Measurements from ENCODE around the gene SCTR. TPM values are rescaled to one million over a fixed set of nuclear protein-coding genes. Genes with fewer than 3 reads are reported as not detected.
A peak's percentile ranks its signal among the peaks of the same experiment; 100 is the strongest.

Gene SCTR
- total and polyA plus RNA-seq, 2 of the 8 experiments (the other 6 are each of a cell fraction or from before 2014, with no cell fraction given): 0.15 TPM; not detected in 1

GRCh38 chr2:119480718-119481142 is 43.6 kb downstream of the SCTR start:
- WGBS, 2 experiments (ENCODE audit: extremely low coverage in 1 of 2, insufficient coverage in 1 of 2, insufficient read length in 1 of 2, insufficient replicate concordance in 2 of 2, low coverage in 1 of 2, low lambda C conversion rate in 2 of 2, missing lambda C conversion rate in 1 of 2): 87% methylated on average over 10 of the region's 11 CpGs; no CpG with 5 or more reads in 1 of the 2 experiments
- Histone ChIP-seq H3K79me1 (ENCODE audit: low read depth, low read length) (no peaks in the 10 kb centered on the region), H3K4me2 (ENCODE audit: insufficient read depth in 1 of 2, low read depth in 2 of 2, low read length in 2 of 2) (no peak overlapping the region), H3K9ac (replicated peaks in 1 of 4; ENCODE audit: extremely low read depth in 1 of 4, low read depth in 3 of 4, low read length in 3 of 4) (no peak overlapping the region), H3K23me2 (ENCODE audit: low read depth, low read length) (no peaks in the 10 kb centered on the region), H2AFZ (ENCODE audit: low read length) (no peak overlapping the region), H3K23ac (ENCODE audit: insufficient read length) (no peak overlapping the region), H3K9me3 (ENCODE audit: insufficient read depth in 2 of 2, low read depth in 1 of 2, low read length in 1 of 2) (no peaks in the 10 kb centered on the region), H3K79me2 (ENCODE audit: control insufficient read depth in 1 of 2, insufficient read depth in 2 of 2, low read length in 2 of 2) (no peaks in the 10 kb centered on the region), H3K18ac (ENCODE audit: extremely low read depth, low read length) (no peak overlapping the region), H3K4me1 (replicated peaks in 1 of 4; ENCODE audit: control insufficient read depth in 3 of 4, insufficient read depth in 4 of 4, low read length in 3 of 4) (peaks cover 0 to 10% (median 5%) of the 10 kb centered on the region in 4 experiments; a peak in 5 of 7 replicates), H3K36me3 (ENCODE audit: control insufficient read depth in 2 of 4, insufficient read depth in 4 of 4, low read length in 3 of 4) (no peaks in the 10 kb centered on the region), H2BK5ac (ENCODE audit: low read depth, low read length) (no peak overlapping the region), H2AK5ac (ENCODE audit: low read depth, low read length) (no peak overlapping the region), H3K4me3 (ENCODE audit: extremely low read depth in 1 of 4, insufficient read depth in 2 of 4, low read depth in 3 of 4, low read length in 4 of 4) (no peak overlapping the region), H3K14ac (ENCODE audit: insufficient read length) (no peak overlapping the region), H4K8ac (ENCODE audit: extremely low read depth, insufficient read depth, low read length) (no peak overlapping the region), H4K91ac (replicated peaks; ENCODE audit: insufficient read length, low read length) (no peak overlapping the region), H3K4ac (replicated peaks; ENCODE audit: insufficient read length, low read depth, low read length) (no peak overlapping the region), H4K5ac (ENCODE audit: insufficient read length, low read depth, low read length) (no peak overlapping the region), H2BK15ac (ENCODE audit: low read length) (no peak overlapping the region), H2BK20ac (ENCODE audit: low read length) (no peak overlapping the region), H4K20me1 (replicated peaks in 1 of 2; ENCODE audit: control insufficient read depth in 1 of 2, insufficient read depth in 2 of 2, low read length in 2 of 2) (no peaks in the 10 kb centered on the region), H3K27ac (ENCODE audit: low read depth, low read length) (no peak overlapping the region), H2BK12ac (ENCODE audit: low read depth, low read length) (no peak overlapping the region), H3K56ac (replicated peaks; ENCODE audit: insufficient read length, low read depth, low read length) (no peak overlapping the region), H3K27me3 (replicated peaks in 1 of 4; ENCODE audit: control insufficient read depth in 3 of 4, extremely low read depth in 1 of 4, insufficient read depth in 3 of 4, low read length in 3 of 4) (no peaks in the 10 kb centered on the region; a peak in 1 of 7 replicates), H2BK120ac (replicated peaks; ENCODE audit: low read depth, low read length) (no peak overlapping the region)
- DNase-seq (ENCODE audit: low read depth in 1 of 2, low spot score in 2 of 2): peak in 1 of 2 experiments; percentile 41
- no peak for FAIRE-seq
- TF ChIP-seq SP2 (IDR thresholded peaks at IDR 0.05; ENCODE audit: low read length) (no peak), SIRT6 (IDR thresholded peaks at IDR 0.05; ENCODE audit: low read length) (no peak), EP300 (IDR thresholded peaks at IDR 0.05; ENCODE audit: borderline replicate concordance in 1 of 2, low read depth in 2 of 2, low read length in 2 of 2) (no peak), GABPA (IDR thresholded peaks at IDR 0.05; ENCODE audit: borderline replicate concordance, insufficient read depth, low read length) (no peak), POLR2AphosphoS5 (IDR thresholded peaks at IDR 0.05; ENCODE audit: low read depth, low read length) (no peak), KDM4A (IDR thresholded peaks at IDR 0.05; ENCODE audit: low read depth, low read length, severe bottlenecking) (no peak), SIX5 (IDR thresholded peaks at IDR 0.05; ENCODE audit: low read depth, low read length) (no peak), SRF (IDR thresholded peaks at IDR 0.05; ENCODE audit: low read depth, low read length) (no peak)
- ChIA-PET POLR2A (ENCODE audit: partially characterized antibody) (no interaction called here), CTCF (ENCODE audit: partially characterized antibody) (interaction anchor here (1.0 to 16.2 kb wide), 6 partner anchors 10 to 190 kb away, joined by 3 to 411 read pairs (median 8); no protein-coding TSS in a partner anchor)

Measured in H1 (cell line).